ENCODE data around the gene SLC11A1. TPM values are rescaled to one million over a fixed set of nuclear protein-coding genes. Genes with fewer than 3 reads are reported as not detected.
A peak's percentile ranks its signal among the peaks of the same experiment; 100 is the strongest.

Gene SLC11A1
- total RNA-seq, 2 donors from 2014 or later, result 8.7 to 22.1 TPM

- DNase-seq (ENCODE audit: low spot score), result no peak
- peak overlapping the region; percentile 88 to 90 for H3K27ac ChIP-seq
- H3K36me3 ChIP-seq, result peaks cover 36% of the 10 kb centered on the region
- peaks cover 0 to 61% of the 10 kb centered on the region in 2 donors for H3K4me1 ChIP-seq
- TF ChIP-seq CTCF (IDR thresholded peaks at IDR 0.05), result no peak
- peak overlapping the region in 1 of 2 donors; percentile 55 for H3K4me3 ChIP-seq
- H3K27me3 ChIP-seq, result no peaks in the 10 kb centered on the region
- H3K9me3 ChIP-seq, result no peaks in the 10 kb centered on the region
Observed at GRCh38 chr2:218405086-218405745, 23.1 kb downstream of the SLC11A1 start.

GRCh38 chr2:218405746-218406208, 23.7 kb downstream of the SLC11A1 start:
- DNase-seq (ENCODE audit: low spot score), result no peak
- no peaks in the 10 kb centered on the region for H3K27me3 ChIP-seq
- H3K9me3 ChIP-seq, result no peaks in the 10 kb centered on the region
- TF ChIP-seq CTCF (IDR thresholded peaks at IDR 0.05), result no peak
- H3K36me3 ChIP-seq, result peaks cover 36% of the 10 kb centered on the region
- H3K4me3 ChIP-seq, result peak overlapping the region; percentile 30 to 55
- peak overlapping the region; percentile 88 to 90 for H3K27ac ChIP-seq
- H3K4me1 ChIP-seq, result peaks cover 0 to 59% of the 10 kb centered on the region in 2 donors

- DNase-seq (ENCODE audit: low spot score), result peak; percentile 95
- Histone ChIP-seq H3K27me3 (no peaks in the 10 kb centered on the region), H3K4me1 (peaks cover 0 to 53% of the 10 kb centered on the region in 2 donors), H3K27ac (peak overlapping the region; percentile 88 to 90), H3K4me3 (peak overlapping the region; percentile 37 to 55), H3K9me3 (no peaks in the 10 kb centered on the region), H3K36me3 (peaks cover 35% of the 10 kb centered on the region)
- TF ChIP-seq CTCF (IDR thresholded peaks at IDR 0.05), result peak; percentile 75 to 87
Observed at GRCh38 chr2:218406209-218406948, 24.3 kb downstream of the SLC11A1 start.

GRCh38 chr2:218406949-218407618, 25.0 kb downstream of the SLC11A1 start:
- no peaks in the 10 kb centered on the region for H3K9me3 ChIP-seq
- H3K4me1 ChIP-seq, result peaks cover 0 to 46% of the 10 kb centered on the region in 2 donors
- peaks cover 28% of the 10 kb centered on the region for H3K36me3 ChIP-seq
- peak overlapping the region; percentile 88 to 90 for H3K27ac ChIP-seq
- peak; percentile 84 for DNase-seq (ENCODE audit: low spot score)
- no peaks in the 10 kb centered on the region for H3K27me3 ChIP-seq
- TF ChIP-seq CTCF (IDR thresholded peaks at IDR 0.05), result no peak
- peak overlapping the region; percentile 37 to 55 for H3K4me3 ChIP-seq

- H3K27ac ChIP-seq, result no peak overlapping the region
- H3K4me1 ChIP-seq, result peaks cover 0 to 40% of the 10 kb centered on the region in 2 donors
- no peak for TF ChIP-seq CTCF (IDR thresholded peaks at IDR 0.05)
- no peaks in the 10 kb centered on the region for H3K9me3 ChIP-seq
- H3K4me3 ChIP-seq, result no peak overlapping the region
- H3K36me3 ChIP-seq, result peaks cover 22% of the 10 kb centered on the region
- no peak for DNase-seq (ENCODE audit: low spot score)
- no peaks in the 10 kb centered on the region for H3K27me3 ChIP-seq
Observed at GRCh38 chr2:218407717-218408116, 25.6 kb downstream of the SLC11A1 start.

Measured in right atrium auricular region (tissue), 2 donors.